Activated CD4-positive, CD25-positive, alpha-beta regulatory T cell treated with anti-CD3 and anti-CD28 coated beads, Interleukin-2, amount 50 U/mL, for 16 hours (primary cell): ENCODE data around the gene CNOT6.
"Not testable (repeated sequence)": the region's sequence is repeated elsewhere in the genome, so short reads cannot be mapped to it uniquely, and the experiment has no call there.

Experiments used
- DNase-seq: peaks from one replicate; pipeline ENCODE4 v3.0.0-alpha.2; 2020; ENCODE audit warnings: low read depth, low spot score

The CNOT6 gene

DNA sequence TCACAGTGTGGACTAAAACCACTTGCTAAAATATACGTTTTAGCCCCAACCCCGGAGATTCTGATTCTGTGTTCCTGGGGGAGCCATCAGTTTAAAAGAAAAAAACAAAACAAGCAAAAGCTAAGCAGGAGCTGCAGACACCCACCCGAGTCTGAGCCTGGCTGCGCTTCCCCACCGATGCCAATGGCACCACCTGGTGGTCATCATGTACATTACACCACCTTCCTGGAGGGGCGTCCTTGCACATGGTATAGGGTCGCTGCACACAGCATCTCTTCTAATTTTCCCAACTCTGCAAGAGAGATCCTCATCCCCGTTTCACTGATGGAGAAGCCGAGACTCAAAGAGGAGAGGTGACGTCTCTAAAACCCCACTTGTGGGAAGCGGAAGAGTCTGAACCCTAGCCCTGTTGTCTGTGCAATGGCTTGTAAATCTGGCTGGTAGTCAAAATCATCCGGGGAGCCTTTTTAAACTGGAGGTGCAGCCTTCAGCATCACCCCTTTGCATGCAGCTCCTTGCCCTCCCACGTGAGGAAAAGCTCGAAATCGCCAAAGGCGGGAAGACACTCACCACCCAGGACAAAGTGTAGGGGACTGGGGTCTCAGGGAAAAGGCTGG lies 23.1 kb upstream of the CNOT6 start:
- DNase-seq = peak; percentile 16

GRCh38 chr5:180471866-180472265 lies 22.3 kb upstream of the CNOT6 start:
- no peak for DNase-seq

DNA sequence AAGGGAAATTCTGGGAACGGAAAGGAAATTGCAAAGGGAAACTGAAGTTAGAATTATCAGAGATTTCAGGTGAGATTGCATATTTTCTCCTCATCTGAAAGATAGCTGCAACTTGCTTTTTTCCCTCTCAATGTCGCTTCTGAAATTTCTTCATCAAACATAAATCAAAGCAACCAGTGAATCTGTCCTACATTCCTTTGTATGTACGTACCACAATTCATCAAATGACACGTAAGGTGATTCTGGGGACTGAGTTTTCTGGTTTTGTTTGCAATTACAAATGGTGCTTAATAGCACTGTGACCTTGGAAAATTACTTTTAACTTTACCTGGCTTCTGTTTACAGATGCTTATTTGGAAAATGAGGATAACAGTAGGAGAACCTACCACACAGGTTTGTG lies 21.9 kb upstream of the CNOT6 start:
- DNase-seq = no peak

GRCh38 chr5:180473386-180473785 lies 20.8 kb upstream of the CNOT6 start:
- not testable (repeated sequence) for DNase-seq

GRCh38 chr5:180474569-180474968 lies 19.6 kb upstream of the CNOT6 start:
- DNase-seq = no peak

DNA sequence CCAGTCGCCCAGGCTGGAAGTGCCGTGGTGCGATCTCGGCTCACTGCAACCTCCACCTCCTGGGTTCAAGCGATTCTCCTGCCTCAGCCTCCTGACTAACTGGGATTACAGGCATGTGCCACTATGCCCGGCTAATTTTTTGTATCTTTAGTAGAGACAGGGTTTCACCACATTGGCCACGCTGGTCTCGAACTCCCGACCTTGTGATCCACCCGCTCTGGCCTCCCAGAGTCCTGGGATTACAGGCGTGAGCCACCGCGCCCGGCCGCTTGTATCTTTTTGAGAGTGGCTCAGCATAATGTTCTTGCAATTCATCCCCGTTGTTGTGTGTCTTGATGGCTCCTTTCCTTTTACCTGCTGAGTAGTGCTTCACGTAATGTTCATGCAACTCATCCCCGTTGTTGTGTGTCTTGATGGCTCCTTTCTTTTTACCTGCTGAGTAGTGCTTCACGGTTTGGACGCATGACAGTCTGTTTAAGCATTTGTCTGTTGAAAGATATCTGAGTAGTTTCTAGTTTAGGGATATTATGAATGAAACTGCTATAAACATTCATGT lies 18.1 kb upstream of the CNOT6 start:
- DNase-seq = not testable (repeated sequence)

- no peak for DNase-seq
Observed at GRCh38 chr5:180484813-180485212, 9.4 kb upstream of the CNOT6 start.

- DNase-seq = no peak
Observed at GRCh38 chr5:180486636-180487149, 7.5 kb upstream of the CNOT6 start.

DNA sequence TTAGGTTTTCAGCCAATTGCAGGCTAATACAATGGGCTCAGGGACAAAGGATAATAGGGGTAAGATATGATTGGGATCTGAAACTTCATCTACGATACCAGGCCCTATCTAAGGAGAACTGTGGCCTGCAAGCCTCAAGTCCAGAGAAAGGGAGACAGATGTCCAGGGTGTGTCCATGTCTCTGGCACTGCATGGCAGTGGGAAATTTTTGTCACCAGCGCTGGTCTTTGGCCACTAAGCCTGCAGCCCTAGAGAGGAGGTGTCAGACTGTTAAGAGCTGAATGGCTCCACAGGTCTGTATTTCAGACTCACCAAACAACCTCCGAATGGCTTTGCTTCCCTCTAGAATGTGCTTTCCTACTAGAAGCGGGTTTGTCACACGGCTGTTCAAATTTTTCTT lies 6.6 kb upstream of the CNOT6 start:
- no peak for DNase-seq

DNA sequence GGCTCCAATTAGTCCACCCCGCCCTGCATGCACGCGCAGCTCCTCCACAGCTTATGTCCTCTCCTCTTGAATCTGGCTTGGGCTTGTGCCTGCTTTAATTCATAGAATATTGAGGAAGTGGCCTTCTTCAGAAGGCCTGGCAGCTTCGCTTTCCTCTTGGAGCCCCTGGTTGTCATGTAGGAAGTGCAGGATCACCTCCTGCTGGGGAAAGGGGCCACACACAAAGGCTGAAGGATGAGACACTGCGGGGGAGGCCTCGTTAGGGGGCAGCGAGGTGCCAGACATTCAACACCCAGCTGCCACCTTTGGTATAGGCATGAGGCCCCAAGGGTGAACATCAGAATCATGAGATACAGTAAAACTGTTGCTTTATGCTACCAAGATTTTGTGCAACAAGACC lies 2.7 kb upstream of the CNOT6 start:
- no peak for DNase-seq

DNA sequence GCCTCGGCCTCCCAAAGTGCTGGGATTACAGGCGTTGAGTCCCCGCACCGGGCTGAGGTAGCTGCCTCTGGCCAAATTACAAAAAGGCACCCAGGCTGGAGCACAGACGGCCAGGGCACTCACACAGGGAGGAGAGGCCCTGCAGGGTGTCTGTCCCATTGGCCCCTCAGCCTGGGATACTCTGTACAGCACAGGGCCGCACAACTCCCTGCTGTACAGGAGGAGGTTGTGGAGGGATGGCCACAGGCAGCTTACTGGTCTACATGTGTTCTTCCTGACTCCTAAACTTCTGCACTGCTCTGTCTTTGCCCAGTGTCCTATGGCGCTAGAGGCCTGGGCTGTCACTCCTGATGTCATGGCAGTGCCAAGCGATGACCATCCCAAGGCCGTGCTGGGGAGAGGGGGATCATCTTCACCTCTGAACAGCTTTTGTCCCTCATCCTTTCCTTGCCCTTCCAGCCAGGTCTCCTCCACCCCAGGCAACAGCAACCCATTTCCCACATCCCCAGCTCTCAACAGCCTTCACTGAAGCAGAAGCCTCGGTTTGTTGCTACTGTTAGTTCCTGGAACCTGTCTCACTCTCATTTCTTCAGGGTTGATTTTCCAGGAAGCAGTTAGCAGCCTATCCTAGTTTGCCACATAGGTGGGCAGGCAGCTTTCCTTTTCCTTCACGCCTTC lies 1.8 kb upstream of the CNOT6 start:
- DNase-seq = no peak

DNA sequence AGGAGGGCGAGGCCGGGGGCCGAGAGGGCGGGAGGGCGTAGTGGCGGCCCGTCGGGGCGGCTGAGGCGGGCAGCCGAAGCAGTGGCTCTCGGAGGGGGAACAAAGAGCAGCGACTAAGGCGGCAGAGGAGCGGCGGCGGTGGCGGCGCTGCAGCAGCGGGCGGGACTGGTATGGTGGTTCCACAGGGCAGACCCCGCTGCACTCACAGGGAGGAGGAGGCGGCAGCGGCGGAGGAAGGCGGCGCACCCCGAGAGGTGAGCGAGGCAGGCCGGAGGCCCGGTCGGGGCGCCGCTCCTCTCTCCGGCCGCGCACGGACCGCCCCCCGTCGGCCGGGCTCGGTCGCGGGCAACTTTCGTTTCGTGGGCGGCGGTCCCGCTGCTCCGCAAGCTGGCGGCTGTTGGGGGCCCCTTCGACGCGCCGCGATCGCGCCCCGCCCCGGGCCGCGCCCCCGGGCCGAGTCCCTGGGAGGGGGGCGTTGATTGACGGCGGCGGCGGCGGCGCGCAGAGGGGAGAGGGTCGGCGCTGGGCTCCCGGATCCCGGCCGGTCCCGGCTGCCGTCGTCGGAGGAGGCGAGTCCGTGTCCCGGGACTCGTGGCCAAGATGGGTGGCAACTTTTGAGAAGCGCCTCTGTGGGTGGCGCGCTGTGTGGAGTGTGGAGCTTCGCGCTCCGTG lies 467 bp downstream of the CNOT6 start:
- DNase-seq = peak; percentile 15

DNA sequence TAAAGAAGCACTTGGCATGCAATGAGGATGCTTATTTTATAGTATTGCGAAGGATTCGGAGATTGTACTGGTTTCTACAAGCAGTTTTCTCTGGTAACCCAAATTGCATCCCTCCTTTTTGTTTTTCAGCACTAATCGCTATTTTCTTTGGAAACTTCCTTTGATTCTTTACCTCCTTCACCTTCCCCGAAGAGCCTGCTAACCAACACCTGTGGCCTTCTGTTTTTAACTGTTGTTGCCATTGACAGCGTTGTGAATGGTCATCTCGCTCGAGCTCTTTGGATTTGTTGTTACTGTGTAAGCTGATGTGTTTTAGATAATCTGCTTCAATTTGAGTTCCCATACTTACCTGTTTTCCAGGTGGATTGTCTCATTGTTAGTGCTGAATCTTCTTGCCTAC lies 1.1 kb downstream of the CNOT6 start:
- no peak for DNase-seq

GRCh38 chr5:180495991-180496741 lies 2.0 kb downstream of the CNOT6 start:
- DNase-seq = no peak

DNA sequence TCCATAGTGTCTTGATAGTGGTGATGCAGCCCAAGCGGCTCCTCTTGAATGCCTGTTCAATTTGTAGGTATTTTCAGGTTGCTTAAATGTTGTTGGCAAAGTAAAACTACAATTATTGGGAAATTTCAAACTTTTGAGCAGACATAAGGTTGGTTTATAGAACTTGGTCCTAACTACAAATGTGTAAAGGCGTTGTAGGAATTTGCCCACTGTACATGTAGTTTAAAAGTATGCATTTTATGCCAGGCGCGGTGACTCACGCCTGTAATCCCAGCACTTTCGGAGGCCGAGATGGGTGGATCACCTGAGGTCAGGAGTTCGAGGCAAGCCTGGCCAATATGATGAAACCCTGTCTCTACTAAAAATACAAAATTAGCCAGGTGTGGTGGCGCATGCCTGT lies 2.6 kb downstream of the CNOT6 start:
- DNase-seq = not testable (repeated sequence)

DNA sequence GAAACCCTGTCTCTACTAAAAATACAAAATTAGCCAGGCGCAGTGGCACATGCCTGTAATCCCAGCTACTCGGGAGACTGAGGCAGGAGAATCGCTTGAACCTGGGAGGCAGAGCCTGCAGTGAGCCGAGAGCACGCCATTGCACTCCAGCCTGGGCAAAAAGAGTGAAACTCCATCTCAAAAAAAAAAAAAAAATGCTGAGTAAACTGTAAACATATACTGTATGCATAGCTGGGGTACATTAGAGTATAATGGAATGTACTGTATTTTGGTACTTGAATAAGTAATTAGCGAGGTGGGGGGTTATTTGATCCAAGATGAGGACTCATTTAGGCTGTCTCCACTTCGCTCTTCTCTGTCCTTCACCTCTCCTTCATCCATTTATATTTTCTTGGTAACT lies 3.7 kb downstream of the CNOT6 start:
- DNase-seq = not testable (repeated sequence)

DNA sequence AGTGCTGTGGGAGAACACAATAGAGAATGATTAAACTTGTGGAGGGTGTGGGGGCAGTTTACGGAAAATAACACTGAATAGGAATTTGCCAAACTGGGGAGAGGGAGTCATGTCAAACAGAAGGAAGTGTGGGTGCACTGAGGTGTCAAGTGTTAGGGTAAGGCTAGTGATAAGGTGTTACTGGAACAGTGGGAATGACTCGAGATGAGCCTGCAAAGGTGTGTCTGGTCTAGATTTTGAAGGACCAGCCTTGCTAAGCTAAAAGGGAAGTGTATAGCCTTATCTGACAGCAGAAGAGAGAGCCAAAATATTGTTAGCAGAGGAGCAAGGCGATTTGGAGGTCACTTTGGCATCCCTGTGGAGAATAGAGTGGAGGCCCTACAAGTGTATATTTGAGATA lies 4.2 kb downstream of the CNOT6 start:
- no peak for DNase-seq

- no peak for DNase-seq
Observed at GRCh38 chr5:180499684-180500083, 5.5 kb downstream of the CNOT6 start.

- DNase-seq = not testable (repeated sequence)
Observed at GRCh38 chr5:180500300-180500699, 6.1 kb downstream of the CNOT6 start.

GRCh38 chr5:180507661-180508060 lies 13.5 kb downstream of the CNOT6 start:
- no peak for DNase-seq

- DNase-seq = no peak
Observed at GRCh38 chr5:180515294-180515693, 21.1 kb downstream of the CNOT6 start.

DNA sequence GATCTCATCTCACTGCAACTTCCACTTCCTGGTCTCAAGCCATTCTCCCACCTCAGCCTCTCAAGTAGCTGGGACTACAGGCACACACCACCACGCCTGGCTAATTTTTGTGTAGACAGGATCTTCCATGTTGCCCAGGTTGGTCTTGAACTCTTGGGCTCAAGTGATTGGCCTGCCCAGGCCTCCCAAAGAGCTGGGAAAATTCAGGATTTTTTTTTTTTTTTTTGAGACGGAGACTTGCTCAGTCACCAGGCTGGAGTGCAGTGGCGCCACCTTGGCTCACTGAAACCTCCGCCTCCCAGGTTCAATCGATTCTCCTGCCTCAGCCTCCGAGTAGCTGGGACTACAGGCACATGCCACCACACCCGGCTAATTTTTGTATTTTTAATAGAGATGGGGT lies 21.8 kb downstream of the CNOT6 start:
- not testable (repeated sequence) for DNase-seq
